Posterior vena cava (tissue), 2 donors: Measurements from ENCODE around the gene DAZAP1. TPM values are rescaled to one million over a fixed set of nuclear protein-coding genes. Genes with fewer than 3 reads are reported as not detected.
"Not testable (repeated sequence)": the region's sequence is repeated elsewhere in the genome, so short reads cannot be mapped to it uniquely, and the experiment has no call there.

Source experiments
- DNase-seq: peaks from one replicate; pipeline ENCODE4 v3.0.0-alpha.2; 2020; ENCODE audit warnings: low spot score
- intact Hi-C, 2 donors: fragments of 100-400 bp; cut with DNase I; formaldehyde crosslinking; loops; one replicate each; pipeline versions ENCODE4 v1.14.1 to v1.14.2; 2022 to 2023
- total RNA-seq, 2 donors: library from RNA; stranded (reverse); fragmentation: NEBNext Ultra II Directional; extraction: Animal tissue kit (Norgen Biotek cat#: 25700); gene quantifications; one replicate each; pipeline ENCODE4 v1.2.1, GENCODE V29; 2021
- donor health status: DM: yes; HTN: yes; CAD: no.
- donor health status: DM: yes; HTN: yes; CAD: no.

DAZAP1 gene
- total RNA-seq, 2 donors from 2014 or later: 59.7 to 75.8 TPM

DNA sequence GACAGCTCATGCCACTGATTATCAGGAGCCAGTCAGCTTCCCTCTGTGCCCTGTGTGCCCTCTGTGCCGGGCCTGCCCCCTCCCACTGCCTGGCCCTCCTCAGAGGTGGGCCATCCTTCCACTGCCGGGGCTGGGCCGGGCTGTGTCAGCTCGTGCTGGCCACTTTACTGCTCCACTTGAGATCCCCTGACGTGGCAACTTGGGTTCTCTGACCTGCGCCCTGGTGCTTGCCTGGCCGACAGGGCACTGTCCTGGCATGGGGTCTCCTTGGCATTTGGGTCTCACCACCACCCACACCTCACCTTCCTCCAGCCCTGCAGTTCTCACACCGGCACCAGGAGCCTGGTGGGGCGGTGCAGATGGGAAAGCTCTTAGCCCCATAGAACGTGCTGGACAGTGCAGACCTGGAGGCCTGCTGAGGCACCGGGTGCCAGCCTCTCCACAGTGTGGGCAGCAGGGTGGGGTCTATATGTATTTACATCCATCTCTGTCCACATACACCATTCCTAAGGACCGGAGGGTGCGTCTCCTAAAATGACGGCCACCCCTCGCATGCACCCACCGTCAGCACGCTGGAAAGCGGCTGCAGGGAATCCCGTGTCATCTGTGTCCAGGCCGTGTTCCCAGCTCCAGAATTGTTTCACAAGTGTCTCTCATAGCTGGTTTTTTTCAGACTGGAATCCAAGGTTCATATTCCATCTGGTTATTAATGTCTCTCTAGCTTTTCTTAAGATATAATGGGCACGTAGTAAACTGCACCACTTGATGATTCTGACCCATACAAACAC lies 11.8 kb downstream of the DAZAP1 start:
- no peak for DNase-seq
- intact Hi-C loops: no loop called here

DNA sequence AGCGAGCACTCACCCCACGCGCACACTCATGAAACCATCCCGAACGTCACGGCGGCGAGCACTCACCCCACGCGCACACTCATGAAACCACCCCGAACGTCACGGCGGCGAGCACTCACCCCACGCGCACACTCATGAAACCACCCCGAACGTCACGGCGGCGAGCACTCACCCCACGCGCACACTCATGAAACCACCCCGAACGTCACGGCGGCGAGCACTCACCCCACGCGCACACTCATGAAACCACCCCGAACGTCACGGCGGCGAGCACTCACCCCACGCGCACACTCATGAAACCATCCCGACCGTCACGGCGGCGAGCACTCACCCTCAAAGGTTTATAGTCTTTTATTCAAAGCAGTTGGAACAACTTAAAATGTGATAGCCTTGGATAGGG lies 12.7 kb downstream of the DAZAP1 start:
- intact Hi-C loops, DNase-seq: not testable (repeated sequence)

DNA sequence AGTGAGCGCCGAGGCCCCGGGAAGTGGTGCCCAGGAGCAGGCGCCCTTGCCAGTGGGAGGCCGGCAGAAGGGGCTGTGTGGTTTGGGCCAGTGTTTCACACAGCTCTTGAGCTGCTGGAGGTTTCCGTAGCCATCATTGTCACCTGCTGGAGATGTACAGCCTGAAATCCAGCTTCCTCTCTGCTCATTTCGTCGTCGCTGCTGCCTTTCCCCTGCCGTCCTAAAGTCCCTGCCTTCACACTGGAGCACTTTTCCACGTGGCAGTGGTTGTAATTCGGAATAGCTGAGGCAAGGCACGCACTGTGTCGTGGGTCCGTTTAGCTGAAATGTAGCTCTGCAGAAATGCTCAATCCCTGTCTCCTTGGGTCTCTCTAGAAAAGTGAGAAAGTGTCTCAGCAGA lies 13.2 kb downstream of the DAZAP1 start:
- intact Hi-C loops: no loop called here

DNA sequence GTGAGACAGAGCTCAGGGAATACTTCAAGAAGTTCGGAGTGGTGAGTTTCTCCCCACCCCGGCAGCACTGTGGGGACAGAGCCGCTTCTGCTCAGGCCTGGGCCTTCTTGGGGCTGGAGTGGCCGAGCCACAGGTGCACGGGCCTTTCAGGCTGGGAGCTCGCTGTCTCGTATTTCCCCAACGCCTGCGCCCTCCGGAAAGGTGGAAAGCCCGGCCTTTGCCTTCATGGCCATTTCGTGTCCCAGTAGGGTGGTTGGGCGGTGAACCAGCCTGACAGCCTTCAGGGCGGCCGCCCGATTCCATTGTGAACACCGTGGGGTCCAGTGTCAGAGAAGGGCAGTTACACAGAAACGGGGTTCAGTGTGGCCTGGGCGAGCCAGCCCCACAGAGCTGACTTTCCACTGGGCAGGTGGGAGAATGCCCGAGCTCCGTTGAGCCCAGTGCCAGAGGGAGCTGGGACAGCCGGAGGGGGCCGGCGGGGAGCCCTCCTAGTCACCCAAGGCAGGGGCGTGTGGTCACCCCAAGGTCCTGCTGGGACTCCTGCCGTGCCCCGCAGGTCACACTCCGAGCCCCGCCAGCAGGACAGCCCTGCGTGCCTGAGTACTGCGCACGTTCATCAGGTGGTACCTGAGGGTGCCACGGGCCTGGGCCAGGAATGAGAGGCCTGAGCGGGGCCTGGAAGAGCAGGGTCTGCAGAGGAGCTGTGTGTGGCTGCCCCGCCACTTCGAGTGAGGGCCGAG lies 14.0 kb downstream of the DAZAP1 start:
- intact Hi-C loops: no loop called here
- no peak for DNase-seq

More for the DNA sequence above, 13.2 kb downstream of the DAZAP1 start:
- DNase-seq: no peak

DNA sequence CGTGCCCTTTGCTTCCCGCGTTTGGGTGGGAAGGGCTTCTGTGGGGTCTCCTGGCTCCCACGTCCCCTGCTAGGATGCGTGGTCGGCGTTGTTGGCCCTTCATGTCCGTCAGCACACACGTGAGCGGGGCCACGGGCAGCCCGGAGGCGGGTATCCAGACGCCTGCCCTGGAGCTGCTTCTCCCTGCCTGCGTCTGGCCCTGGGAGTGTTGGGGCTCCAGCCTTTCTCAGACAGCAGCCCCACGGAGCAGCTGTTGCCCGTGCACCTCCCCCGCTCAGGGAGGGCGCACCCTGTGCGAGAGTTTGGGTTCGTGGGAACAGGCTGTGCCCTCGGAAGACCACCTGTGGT lies 14.5 kb downstream of the DAZAP1 start:
- DNase-seq: no peak
- intact Hi-C loops: no loop called here

DNA sequence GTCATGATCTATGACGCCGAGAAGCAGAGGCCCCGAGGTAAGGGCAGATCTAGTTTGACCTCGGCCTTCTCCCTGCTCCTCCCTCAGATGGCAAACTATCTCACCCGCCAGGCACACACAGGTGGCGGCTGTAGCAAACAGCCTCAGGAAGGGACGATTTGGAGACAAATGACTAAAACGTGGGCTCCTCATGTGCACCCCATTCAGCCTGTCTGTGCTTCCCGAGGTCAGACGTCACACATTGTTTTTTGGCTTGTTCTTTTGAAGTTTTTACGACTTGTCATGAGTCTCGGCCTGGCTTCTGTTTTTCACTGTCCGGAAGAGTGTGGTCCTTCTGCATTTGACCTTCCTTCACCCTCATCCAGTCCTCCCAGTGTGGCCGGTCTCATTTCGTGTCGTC lies 15.0 kb downstream of the DAZAP1 start:
- intact Hi-C loops: no loop called here
- DNase-seq: no peak

DNA sequence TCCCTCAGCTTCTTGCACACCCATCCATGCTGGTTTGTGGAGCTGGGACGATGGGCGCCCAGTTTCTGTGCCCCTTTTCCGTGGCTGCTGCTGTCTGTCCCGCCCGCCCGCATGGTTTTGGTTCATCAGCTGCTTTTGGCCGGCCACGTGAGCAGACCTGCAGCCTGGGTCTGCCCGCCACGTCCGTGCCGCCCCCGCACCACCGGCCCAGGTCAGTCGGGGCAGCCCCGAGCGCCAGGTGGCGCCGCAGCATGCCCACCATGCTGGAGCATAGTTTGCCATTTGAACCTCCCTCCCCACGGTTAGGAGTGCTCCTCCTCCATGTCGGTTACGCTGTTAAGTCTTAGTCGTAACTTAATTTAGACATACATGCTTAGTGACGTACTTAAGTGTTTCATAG lies 15.6 kb downstream of the DAZAP1 start:
- intact Hi-C loops: no loop called here
- DNase-seq: no peak

DNA sequence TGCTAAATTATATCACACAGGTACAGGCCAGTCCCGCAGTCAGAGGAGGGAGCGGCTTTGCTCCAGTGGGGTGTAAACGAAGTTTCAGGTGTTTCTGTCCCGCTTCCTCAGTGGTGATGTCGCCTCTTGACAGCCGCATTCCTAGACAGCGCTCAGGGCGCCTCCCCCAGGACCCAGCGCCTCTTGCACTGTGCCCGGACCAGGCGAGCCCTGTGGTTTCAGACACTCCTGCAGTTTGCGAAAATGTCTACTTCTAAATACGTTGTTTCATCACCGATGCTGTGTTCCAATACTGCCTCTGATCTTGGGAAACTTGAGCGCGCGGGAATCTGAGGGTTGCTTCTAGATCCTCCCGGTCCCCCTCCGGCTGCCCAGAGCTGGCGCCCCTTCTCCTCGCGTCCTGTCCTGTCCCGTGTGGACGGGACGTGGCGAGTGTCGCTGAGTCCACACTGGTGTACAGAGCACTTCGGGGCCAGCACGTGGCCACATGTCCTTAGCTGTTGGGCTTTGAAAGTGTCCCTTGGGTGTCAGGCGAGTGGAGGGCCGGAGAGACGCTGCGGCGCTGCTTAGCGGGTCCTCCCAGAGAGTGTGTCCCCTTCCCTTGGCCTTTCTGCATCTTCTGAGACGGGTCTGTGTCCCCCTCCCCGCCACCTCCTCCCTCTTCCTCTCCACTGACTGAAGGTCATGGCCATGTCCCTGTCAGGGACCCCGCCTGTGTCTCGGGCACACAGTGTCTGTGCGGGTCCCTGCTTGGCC lies 16.2 kb downstream of the DAZAP1 start:
- no peak for DNase-seq
- intact Hi-C loops: no loop called here

DNA sequence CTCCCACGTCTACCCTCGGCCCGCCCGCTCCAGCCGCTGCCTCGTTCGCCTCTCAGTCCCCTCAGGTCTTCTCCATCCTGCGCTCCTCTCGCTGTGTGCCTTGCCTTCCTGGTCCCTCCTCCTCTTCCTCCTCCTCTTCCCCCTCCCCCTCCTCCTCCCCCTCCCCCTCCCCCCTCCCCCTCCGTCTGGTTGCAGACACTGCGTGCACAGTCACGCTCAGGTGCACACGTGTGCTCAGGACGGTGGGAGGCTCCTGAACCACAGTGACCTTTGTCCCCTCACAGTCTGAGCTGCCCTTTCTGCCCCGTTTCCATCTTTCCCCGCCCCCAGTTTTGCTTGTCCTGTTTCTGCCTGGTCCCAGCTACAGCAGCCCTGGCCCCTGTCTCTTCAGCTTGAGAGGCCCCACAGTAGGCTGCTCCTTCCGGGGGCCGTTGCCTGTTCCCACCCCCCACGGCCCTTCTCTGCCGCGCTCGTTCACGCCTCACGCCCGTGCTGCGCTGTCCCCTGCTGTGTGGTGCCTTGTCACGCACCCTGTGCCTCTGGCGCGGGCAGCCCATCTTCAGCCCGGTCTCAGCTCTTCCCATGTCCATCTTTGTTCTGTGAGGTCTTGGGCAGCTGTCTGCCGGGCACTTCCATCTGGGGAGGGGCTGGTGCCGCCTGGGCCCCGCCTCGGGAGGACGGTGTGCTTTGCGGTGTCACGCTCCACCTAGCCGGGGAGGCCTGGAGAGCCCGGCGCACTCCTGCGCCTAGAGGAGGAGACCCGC lies 17.0 kb downstream of the DAZAP1 start:
- intact Hi-C loops: no loop called here

DNA sequence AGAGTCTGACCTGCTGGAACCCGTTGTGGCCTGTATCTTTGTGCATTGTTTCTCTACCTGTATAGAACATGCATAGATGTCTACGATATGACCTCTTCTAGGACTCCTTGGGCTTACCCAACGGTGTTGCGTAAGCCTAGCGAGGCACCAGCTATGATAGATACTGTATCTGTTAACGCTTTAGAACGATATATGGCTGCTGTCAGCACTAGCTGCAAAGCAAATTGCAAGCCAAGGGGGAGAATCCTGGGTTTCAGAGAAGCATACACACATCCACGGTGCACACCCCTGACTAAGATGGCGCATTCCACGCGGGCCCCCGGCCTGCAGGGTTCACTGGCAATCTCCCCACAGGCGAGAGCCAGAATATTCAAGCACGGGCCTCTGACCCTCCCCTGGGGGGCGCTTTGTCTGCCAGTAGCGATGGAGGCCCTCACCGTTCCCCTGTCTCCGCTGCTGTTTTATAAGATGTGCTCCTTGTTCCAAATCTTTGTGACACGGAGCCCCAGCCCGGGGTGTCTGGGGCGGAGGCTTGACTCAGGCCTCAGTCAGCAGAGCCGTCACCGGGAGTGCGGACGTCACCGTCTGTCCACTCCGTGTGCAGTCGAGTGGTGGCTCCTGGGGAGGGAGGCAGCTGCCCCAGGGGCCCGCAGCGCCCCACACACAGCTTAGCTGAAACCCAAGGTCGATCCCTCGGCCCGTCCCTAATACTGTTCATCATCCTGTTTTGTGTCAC lies 17.9 kb downstream of the DAZAP1 start:
- intact Hi-C loops: no loop called here
- no peak for DNase-seq

More for the DNA sequence above, 17.0 kb downstream of the DAZAP1 start:
- DNase-seq: no peak

DNA sequence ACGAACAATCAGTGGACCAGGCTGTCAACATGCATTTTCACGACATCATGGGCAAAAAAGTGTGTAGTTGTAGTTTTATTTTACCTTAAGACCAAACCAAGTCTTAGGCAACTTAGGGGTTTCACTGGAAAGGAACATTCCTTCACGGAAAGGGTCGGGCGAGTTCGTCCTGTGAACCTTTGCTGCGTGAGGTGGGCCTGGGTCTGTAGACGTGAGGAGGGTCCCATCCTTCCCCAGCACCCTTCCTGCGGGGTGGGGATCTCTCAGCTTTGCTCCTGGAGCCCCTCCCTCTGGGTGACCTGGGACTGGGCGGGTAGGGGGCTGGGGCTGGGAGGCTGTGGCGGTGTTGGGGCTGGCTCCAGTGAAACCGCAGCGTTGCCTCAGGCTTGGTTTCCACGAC lies 18.5 kb downstream of the DAZAP1 start:
- intact Hi-C loops: no loop called here
- DNase-seq: no peak

DNA sequence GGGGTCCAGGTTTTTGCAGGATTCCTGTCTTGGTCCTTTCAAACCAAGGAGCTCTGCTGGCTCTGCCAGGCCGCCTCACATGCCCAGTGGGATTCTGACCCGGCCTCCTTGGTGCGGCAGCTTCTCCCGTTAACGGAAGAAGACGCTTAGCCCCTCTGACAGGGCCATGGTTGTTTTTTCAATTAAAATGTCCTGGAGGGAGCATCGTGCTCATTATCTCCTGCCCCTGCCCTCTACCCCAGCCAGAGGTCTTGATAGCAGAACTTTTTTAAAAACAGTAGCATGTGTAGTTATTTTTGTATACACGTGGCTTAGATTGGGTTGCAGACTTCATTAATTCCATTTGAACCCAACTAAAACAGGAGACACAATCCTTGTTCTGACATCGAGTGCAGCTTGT lies 19.4 kb downstream of the DAZAP1 start:
- no peak for DNase-seq
- intact Hi-C loops: no loop called here

DNA sequence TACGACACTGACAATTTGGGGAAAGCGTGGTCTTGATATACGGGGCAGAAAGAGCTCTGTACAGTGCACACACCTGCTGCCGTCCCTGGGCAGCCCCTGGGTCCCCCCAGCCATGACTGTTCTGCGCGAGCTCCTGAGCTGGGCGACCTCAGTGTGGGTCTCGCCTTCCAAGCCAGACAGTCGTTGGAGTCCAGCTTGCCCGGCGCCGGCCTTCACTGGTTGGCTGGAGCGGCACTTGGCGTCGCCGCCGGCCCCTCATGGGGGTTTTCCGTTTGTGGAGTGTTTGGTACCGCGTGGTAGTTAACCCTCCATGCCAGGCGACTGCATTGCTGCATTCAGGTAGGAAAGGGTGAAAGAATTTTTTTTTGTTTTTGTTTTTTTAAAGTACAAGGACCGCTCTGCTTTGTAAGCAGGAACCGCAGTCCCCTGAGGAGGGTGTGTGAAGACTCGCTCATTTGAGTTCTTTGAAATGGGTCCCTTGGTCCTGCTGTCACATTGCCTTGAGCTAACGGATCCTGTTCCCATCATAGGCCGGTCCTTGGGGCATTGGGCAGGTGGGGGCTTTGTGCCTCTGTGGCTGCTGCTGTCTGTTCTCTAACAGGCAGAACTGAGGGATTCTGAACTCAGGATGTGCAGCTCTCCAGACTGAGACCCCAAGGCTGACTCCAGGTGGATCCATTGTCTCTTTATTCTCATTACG lies 20.0 kb downstream of the DAZAP1 start:
- intact Hi-C loops: no loop called here
- no peak for DNase-seq

DNA sequence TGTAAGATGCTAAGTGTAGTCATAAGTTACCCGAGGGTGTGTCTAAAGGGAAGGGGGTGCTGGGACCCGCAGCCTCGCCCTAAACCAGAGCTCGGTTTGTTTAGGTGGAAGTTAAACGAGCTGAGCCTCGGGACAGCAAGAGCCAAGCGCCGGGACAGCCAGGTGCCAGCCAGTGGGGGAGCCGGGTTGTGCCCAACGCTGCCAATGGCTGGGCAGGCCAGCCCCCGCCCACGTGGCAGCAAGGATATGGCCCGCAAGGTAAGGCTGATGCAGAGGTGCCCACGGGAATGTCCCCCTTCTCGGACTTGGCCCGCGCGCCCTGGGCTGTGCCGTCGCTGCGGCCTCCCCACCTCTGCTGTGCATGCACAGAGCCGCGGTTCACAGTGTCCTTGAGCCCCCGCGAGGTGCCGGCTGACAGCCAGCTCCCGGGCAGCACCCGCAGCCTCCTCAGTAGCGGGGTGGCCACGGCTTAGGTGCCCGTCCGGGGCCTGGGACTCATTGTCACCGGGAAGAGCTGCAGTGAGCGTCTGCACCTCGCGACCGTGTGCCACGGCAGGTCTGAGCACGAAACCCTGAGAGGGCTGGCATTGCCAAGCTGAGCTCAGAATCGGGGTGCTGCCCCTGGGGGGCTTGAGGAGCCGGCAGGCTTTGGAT lies 21.5 kb downstream of the DAZAP1 start:
- no peak for DNase-seq

DNA sequence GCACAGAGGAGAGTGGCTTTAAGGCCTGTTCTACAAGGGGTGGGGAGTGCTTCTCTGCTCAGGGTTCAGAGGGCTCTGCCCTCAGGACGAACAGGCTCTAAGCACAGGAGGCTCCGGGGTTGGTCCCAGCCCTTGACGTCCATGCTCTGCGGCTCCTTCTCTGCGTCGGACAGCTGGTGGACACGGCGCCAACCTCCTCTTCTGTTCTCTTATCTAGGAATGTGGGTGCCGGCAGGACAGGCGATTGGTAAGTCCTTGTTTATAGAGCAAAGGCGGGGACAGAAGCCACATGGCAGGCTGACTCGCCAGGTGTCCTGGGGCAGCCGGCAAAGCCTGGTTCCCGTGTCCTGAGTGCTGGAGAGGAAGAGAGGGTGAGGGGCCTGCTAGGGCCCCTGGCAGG lies 22.4 kb downstream of the DAZAP1 start:
- DNase-seq: no peak
- intact Hi-C loops: no loop called here

More for the DNA sequence above, 21.5 kb downstream of the DAZAP1 start:
- intact Hi-C loops: no loop called here

DNA sequence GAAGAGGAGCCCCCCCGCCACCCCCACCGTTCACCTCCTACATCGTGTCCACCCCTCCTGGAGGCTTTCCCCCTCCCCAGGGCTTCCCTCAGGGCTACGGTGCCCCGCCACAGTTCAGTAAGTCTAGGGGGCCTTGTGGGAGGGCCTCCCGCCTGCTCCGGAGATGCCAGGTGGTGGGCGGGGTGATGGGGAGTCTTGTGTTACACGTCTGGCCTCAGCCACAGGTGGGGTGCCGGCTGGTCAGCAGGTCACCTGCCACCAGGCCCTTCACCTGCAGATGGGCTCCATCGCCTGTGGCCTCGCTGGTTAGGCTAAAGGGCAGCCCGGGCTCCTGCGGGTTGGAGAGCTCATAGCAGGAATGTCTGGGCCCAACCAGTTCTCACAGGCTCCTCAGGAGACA lies 22.9 kb downstream of the DAZAP1 start:
- intact Hi-C loops: no loop called here
- DNase-seq: no peak

DNA sequence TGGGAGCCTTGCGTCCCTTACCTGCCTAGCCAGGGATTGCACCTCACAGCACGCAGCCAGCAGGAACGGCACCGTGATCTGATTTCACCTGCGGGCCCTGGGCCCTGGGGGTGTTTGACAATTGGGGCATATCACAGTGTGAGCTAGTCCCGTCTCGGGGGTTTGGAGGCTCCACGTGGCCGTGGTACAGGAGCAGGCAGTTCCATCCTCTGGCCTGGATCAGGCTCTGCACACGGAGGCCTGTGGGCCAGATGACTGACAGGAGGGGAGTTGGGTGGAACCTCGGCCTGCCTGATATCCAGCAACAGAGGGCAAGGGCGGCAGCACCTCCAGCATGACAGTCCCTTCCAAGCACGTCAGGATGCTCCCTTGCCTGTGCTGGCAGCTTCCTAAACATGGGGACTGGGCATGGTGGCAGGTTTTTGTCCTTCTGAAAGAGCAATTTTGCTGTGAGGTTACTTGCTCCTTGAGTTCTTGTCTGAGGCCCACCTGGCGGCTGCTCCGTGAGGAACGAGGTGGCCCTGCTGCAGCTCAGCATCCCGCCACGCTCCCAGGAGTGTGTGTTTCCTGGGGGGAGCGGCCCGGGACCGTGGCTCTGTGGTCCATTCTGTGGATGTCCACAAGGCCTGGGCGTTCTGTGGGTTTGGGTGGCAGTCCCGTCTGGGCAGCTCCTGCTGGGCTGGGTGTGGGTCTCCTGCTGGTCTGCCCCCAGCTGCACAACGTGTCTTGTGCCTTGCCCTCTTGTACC lies 24.5 kb downstream of the DAZAP1 start:
- intact Hi-C loops: no loop called here
- no peak for DNase-seq
